COLO668 (cell line): Measurements from ENCODE around the gene DGKD.
"Not testable (repeated sequence)": the region's sequence is repeated elsewhere in the genome, so short reads cannot be mapped to it uniquely, and the experiment has no call there.

ENCODE experiments used
- DNase-seq: peaks from one replicate; lab custom pipeline; 2025; ENCODE audit not compliant: unreplicated experiment; lab: John Stamatoyannopoulos, UW

The DGKD gene

GRCh38 chr2:233361297-233361696, 7.0 kb downstream of the DGKD start:
- no peak for DNase-seq

DNA sequence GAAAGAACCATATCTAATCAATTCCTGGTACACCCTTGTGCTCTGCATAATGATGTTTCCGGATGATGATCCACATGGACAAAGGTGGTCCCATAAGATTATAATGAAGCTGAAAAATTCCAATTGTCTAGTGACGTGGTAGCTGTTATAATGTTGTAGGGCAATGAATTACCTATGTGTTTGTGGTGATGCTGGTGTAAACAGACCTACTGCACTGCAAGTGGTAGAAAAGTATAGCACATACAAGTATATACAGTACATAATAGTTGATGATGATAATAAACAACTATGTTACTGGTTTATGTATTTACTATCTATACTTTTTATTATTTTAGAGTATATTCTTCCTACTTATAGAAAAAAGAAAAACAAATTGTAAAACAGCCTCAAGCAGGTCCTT, 8.4 kb downstream of the DGKD start:
- DNase-seq: no peak

- no peak for DNase-seq
Measured at GRCh38 chr2:233363744-233364235, 9.5 kb downstream of the DGKD start.

DNA sequence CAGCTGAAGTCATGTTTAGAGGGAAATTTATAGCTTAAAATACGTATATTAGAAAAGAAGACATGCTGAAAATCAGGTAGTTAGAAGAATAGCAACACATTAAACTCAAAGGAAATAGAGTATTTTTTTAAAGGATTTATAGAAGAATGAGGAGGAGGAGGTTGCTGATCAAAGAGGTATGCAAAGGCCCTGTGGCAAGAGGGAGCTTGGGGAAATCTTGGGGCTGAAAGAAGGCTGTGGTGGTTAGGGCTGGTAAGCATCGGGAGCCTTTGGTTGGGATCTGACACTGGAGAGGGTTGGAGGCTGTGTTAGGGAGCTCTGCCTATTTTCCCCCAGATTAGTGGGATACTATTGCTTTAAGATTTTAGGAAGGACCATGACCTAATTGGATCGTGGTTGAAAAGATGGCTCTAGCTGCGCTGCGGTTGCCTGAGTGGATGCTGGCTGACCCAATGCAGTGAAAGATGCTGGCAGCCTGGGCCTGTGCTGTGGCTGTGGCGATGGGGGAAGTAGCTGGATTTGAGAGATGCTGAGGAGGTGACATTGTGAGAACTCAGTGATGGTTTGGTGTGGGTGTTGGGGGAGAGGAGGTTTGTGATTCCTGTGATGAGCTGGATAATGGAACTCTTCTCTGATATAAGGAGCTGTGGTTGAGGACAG, 11.7 kb downstream of the DGKD start:
- no peak for DNase-seq

GRCh38 chr2:233367586-233367985, 13.3 kb downstream of the DGKD start:
- no peak for DNase-seq

- DNase-seq: no peak
Measured at GRCh38 chr2:233368756-233369155, 14.5 kb downstream of the DGKD start.

GRCh38 chr2:233369462-233369861, 15.2 kb downstream of the DGKD start:
- DNase-seq: no peak

- DNase-seq: no peak
Measured at GRCh38 chr2:233369897-233370685, 15.8 kb downstream of the DGKD start.

DNA sequence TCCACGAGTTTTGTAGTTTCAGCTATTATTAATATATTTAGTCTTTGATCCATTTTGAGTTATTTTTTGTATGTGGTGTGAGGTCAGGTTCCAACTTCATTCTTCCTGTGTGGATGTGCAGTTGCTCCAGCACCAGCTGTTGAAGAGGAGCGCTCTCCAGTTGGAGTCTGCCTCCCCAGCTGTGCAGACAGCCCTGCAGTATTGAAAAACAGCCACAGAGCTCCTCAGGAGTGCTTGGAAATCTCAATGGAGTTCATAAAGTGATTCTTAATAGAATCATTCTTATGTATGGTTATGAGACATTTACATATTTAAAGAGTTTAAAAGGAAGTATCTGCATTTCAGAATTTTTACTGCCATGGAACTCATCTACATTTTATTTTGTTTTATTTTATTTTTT, 17.3 kb downstream of the DGKD start:
- DNase-seq: no peak

- DNase-seq: no peak
Measured at GRCh38 chr2:233372855-233373254, 18.6 kb downstream of the DGKD start.

- no peak for DNase-seq
Measured at GRCh38 chr2:233373316-233373715, 19.0 kb downstream of the DGKD start.

DNA sequence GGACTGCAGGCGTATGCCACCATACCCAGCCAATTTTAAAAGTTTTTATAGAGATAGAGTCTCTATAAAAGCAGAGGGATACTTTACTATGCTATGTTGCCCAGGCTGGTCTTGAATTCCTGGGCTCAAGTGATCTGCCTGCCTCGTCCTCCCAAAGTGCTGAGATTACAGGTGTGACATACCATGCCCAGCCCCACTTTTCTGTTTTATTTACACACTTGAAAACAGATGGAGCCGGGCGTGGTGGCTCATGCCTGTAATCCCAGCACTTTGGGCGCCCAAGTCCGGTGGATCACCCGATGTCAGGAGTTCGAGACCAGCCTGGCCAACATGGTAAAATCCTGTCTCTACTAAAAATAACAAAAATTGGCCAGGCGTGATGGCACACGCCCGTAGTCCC, 20.5 kb downstream of the DGKD start:
- not testable (repeated sequence) for DNase-seq

DNA sequence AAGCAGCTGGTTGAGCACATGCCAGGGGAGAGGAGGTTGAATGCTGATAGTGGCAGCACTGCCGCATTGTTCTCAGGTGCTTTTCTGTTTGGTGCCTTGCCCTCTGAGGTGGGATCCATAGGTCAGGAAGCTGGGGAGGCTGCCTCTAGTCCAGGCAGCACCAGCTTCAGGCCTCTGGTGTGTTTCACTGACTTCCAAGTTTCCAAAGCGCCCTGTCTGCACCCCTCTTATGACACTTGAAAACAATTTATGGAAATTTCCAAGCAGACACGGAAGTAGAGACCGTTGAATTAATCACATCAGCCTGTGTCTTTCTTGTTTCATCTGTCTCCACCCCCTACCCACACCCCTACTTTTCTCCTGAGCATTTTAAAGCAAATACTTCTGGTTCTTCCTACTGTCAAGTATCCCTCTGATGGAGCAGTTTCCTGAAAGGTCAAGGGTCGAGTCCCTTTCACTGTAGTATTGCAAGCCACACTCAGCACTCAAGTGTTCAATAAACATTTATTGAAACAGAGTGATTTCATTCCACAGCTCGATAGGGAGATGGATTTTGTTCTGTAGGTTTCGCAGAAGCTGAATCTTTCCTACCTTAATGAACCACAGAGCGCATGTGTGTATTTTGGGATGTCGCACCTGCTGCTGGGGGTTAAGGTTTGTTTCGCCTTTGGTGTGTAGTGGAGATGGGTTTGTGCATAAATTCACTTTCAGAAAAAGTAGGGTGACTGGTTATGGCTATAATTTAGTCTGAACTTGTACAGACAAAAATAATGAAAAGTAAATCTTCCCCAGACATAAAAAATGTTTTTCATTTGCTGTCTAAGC, 21.4 kb downstream of the DGKD start:
- no peak for DNase-seq

GRCh38 chr2:233379034-233379433, 24.7 kb downstream of the DGKD start:
- DNase-seq: no peak

DNA sequence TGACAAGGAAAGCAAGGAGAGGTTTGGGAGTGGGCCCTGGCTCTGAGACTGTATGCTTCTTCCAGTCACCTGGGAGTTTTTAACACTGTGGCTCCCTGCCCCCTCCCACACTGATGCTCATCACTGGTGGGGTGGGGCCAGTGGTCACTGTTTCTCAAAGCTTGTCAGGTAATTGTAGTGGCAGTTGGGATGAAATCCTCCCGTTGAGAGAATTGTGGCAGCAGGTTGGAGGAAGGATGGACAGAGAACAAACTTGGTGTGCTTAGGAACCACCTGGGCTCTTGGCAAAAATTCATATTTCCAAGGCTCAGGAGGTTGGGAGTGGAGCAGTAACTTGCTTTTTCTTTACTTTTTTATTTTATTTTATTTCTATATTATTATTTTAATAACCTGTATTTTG, 25.1 kb downstream of the DGKD start:
- DNase-seq: no peak

GRCh38 chr2:233380132-233380895, 26.0 kb downstream of the DGKD start:
- DNase-seq: no peak

- no peak for DNase-seq
Measured at GRCh38 chr2:233380995-233381637, 26.8 kb downstream of the DGKD start.

- DNase-seq: no peak
Measured at GRCh38 chr2:233381638-233381995, 27.3 kb downstream of the DGKD start.

DNA sequence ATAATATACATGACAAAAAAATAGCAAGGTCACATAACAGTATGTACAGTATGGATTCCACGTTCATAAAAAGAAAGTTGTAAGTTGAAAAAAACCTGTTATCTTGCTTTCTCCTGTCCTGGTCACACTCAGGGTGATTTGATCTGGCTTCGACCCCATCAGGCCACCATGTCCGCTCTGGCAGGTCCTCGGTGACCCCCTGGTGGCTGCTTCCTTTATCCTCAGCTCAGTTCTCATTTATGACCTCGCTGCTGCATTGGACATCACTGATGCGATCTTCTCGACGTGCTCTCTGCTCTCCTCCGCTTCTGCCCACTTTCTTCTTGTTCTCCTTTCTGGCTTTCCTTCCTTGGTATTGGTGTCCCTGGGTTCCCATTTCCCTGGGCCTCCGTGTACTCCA, 29.7 kb downstream of the DGKD start:
- no peak for DNase-seq

DNA sequence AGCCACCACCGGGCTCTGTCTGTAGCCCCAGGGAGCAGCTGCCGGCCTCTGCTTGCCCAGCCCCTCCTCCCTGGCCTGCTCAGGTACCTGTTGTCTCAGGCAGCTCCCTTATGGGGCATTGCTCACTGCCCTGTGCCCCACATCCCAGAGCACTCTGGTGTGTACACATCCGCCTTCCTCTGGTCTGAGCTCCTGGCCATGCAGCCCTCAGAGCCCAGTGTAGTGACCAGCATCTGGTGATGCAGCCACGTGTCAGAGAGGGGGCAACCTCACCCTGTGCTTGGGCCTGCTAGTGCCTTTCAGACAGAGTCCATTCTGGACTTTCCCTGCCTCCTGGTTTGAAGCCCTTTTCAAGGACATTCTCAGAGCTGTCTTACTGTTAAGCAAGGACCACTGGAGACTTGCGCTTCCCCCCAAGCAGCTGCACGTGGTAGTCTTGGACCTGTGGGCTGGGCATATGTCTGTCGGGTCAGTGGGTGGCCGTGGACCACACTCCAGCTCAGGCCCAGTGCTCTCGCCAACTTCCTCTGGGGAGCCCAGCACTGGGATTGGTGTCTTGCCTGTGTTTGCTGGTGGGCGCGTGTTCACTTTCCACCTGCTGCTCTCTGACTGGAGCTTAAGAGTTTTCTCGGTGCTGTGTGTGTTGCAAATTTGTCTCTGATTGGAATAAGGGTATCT, 30.7 kb downstream of the DGKD start:
- DNase-seq: no peak
